ENCODE data around the gene PRDM16.
"Not testable (repeated sequence)": the region's sequence is repeated elsewhere in the genome, so short reads cannot be mapped to it uniquely, and the experiment has no call there.

Gene PRDM16

DNA sequence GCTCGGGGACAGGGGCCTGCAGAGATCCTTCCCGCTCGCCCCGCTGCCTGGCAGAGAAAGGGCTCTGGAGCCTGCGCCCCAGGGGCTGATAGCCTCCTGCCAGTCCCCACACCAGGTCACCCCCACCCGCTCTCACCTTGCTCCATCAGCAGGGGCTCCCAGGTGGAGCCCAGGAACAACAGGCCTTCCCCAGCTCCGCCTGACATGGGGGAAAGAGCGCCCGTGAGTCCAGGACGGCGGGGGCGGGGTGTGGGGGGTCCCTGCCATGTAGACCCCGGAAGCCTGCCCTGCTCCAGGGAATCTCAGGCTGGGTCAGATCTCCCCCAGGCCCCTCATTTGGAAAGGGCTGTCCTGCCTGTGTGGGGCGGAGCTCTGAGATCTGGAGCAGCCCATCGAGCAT is 166.5 kb downstream of the PRDM16 start:
- no peak for DNase-seq

DNA sequence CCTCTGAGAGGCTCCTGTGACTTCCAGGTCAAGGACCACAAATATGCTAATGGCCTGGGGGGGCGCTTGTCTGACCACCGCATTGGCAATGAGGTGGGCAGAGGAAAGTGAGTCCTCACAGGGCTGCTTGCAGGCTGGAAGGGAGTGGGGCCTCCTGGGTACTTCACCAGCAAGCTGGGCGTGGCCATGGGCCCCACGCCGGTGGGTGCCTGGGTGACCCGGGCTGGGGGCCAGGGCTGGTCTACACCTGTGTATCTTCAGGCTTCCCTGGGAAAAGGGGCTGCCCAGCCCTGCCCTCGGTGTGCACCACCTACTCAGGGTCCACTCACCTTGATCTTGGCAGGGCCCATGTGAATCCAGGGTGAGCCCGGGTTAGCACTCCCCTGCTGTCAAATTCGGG is 167.4 kb downstream of the PRDM16 start:
- DNase-seq: no peak

DNA sequence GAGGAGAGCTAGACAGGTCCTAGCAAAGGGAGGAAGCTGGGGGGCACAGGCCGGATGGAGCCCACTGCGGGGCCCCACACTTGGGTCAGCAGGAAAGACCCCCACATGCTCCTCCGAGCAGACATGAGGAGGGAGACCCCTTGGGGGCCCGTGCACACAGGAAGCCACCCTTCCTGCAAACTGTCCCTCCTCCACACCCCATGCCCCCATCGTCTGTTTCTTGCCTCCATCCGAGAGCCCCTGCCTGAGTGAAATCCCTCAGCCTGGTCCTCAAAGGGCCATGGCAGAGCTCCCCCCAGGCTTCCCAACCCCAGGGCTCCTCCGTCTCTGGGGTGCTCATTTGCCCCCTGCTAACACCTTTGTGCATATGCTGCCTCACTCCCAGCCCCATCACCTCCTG is 168.0 kb downstream of the PRDM16 start:
- no peak for DNase-seq

DNA sequence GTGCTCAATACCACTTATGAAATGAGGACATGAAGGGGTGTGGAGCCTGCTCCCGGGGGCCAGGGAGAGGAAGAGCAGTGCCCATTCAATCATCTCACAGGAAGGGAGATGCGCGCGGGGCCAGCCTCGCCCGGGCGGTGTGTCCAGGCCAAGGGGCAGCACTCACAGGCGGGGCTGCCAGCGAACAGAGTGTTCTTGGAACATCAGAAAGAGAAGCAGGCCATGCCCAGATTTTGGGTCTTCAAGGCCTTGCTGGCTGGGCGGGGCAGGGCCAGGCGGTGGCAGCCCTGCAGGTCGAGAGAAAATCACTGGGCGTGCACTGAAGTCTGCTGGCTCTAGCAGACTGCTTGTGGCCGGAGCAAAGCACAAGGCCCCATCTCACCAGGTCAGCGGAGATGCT is 168.6 kb downstream of the PRDM16 start:
- DNase-seq: no peak

DNA sequence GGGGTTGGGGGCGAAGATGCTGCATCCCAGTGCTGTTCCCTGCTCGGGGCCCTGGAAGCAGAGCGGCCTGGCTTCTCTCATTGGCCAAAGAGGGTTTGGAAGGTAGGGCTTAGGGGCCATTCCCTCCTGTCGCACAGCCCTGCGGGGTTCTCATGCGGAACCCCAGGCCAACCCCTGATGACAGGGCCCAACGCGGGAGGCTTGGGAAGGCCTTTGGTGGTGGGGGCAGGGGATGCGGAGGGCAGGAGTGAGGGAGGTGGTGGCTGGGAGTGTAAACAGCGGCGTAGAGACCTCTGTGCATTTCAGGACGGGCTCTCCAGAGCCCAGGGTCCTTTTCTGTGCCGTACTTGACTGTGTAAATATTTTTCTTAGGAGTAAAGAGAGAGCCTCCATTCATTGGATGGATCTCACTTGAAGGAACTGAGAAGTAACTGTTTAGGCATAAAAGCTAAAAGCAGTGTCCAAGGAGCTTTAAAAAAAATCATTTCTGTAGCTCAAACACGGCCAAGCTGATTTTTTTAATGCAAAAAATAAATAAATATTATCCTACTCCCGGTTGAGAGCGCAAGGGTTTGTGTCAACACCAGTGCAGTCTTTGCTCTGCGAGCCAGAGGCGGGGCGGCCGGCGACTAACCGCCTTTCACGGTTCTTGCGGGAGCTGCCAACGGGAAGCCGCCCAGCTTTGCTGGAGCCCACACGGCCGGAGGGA is 169.1 kb downstream of the PRDM16 start:
- DNase-seq: no peak

DNA sequence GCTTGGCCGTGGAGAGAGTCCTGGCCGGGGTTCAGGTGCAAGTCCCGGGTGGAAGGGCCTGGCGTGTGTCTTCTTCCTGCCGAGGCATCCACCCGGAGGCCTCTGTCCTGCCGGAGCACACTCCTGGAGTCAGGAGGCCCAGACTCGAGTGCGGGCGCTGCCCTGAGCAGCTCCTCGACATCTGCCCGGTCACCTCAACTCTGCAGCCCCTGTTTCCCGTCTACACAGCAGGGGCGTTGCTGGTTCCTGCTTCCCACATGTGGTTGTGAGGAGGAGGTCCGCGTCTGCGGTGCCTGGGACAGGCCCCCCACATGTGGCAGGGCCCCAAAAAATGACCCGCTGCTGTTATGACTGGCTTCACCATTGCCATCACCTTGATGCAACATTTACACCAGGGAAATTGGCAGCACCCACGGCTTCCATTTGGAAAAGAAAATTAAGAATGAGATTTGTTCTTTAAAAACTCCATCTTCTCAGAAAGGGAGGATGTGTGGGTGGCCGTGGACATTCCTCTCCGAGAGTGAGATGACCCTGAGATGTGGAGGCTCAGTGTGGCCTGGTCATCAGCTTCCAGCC is 169.8 kb downstream of the PRDM16 start:
- DNase-seq: no peak

DNA sequence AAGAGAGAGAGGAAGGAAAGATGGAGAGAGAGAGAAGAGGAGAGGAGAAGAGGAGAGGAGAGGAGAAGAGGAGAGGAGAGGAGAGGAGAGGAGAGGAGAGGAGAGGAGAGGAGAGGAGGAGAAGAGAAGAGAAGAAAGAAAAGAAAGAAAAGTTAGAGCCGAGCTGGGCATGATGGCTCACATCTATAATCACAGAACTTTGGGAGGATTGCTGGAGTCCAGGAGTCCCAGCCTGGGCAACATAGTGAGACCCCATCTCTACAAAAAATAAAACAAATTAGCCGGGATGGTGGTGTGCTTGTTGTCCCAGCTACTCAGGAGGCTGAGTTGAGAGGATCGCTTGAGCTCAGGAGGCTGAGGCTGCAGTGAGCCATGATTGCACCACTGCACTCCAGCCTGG is 171.0 kb downstream of the PRDM16 start:
- not testable (repeated sequence) for DNase-seq

DNA sequence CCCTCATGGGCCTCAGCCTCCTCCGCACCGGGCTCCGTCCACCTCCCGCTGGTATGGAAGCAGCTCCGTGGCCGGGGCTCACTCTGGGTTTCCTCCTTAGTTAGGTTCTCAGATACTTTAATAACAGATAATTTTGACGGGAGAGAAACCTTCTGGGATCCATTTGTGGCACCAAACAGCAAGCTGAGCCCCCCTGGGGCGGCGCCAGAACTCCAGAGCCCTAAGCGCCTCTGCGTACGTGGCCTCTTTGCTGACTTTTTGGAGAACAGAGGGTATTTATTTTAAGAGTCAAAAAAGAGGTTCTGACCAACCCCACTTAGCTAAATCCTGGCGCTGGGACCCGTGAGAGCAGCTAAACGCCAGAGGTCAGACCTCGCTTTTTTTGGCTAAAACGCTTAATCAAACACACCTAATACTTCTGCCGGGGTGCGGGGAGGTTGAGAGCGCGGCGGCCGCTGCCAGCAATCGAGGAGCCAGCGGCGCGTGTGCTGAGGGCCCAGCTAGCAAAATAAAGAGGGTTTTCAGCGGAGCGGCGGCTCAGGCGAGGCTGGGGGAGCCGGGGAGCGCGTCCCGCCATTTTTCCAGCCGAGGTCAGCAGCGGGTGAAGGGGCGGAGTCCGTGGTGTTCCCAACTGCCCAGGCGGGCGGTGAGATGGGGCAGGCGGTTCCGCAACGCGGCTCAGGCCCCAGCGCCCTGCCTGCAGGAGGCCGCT is 171.7 kb downstream of the PRDM16 start:
- DNase-seq: no peak

DNA sequence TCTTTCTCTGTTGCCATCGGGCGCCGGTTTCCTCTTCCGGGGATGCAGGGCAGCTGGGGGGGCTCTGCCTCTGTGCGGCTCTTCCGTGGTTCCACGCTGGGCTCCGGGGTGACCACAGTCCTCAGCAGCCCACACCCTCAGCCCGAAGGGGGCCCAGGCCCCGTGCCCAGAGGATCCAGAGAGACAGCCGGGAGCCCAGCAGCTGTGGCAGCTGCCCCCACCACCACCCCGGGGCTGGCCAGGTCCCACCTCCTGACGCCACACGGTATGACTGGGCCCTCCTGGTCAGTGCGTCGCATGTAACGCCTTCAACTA is 172.2 kb downstream of the PRDM16 start:
- DNase-seq: no peak

DNA sequence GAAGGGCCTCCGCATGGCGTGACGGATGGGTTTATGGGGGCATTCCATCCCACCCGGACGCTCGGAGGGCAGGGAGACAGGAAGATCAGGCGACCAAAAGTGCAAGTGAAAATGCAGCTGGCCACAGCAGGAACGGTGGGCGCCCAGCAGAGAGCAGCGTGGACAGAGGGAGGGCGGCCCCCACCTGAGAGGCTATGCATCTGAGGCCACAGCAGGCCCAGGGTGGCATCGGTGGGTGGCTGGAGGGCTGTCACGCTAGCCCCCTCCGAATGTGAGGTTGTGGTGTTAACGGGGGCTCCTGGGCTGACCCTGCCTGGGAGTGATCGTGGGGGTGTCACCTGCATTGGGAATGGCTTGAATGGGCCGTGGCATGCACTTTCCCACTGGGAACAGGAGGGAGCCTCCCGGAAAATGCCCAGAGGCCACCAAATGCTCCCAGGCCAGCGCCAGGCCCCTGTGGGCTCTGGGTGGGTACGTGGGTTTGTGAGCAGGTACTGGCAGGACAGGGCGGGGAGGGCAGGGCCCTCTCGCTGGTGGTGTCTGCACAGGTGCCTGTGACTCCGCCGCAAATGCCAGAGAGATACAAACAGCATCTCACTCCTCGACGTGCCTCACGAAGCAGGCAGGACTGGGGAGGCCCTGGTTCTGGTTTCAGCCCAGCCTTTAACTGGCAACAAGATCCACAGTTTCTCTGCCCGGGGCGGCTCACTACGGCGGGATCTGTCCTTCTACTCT is 172.8 kb downstream of the PRDM16 start:
- DNase-seq: no peak

DNA sequence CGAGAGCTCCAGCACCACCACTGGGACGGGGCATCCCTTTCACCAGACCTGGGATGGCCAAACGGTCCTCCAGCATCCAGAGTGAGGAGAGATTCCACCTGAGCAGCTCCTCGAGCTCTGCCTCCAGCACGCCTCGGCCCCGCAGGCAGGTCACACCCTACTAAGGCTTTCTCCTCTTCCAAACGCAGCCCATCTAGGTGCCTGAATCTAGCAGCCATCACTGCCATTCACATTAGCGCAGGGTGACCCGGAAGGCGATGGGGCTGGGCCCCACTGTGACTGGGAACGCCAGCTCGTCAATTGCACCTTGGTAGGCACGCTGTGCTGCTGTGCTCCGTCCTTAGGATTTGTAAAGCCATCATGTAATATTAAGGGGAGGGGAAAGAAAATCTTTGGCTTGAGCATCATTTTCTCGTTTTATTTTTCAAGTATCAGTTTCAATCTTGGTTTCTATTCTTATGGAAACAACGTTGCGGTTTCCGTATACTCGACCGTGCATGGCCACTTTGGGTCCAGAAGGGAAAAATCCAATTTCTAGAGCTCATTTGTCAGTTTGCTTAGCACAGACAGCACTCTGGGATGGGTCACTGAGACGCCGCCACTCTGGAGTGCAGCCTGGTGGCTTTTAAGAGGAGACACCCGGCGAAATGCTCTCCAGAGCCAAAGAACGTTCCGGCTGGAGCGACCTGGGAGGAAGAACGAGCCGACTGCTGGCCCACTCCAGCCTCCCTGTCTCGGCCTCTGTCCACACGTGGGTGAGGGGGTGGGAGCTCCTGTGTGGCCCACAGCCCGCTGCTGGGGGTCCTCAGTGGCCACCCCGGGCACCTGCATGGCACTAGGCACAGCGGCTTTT is 173.6 kb downstream of the PRDM16 start:
- no peak for DNase-seq

DNA sequence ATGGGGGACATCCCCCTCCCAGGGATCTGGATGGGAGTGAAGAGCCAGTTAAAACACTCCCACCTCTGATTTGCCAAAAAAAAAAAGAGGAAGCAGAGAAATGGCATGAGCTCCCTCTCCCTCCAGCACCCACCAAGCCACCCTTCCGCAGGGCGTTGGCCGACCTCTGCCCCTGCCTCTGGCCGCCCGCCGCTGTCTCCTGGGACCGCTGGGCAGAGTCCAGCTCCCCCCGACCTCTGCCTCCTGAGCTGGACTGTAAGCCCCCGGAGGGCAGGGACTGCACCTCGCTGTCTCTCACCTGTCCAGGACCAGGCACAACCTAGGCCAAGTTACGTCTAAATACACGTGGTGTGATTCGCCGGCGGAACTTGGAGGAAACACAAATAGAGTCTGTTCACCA is 174.3 kb downstream of the PRDM16 start:
- no peak for DNase-seq

DNA sequence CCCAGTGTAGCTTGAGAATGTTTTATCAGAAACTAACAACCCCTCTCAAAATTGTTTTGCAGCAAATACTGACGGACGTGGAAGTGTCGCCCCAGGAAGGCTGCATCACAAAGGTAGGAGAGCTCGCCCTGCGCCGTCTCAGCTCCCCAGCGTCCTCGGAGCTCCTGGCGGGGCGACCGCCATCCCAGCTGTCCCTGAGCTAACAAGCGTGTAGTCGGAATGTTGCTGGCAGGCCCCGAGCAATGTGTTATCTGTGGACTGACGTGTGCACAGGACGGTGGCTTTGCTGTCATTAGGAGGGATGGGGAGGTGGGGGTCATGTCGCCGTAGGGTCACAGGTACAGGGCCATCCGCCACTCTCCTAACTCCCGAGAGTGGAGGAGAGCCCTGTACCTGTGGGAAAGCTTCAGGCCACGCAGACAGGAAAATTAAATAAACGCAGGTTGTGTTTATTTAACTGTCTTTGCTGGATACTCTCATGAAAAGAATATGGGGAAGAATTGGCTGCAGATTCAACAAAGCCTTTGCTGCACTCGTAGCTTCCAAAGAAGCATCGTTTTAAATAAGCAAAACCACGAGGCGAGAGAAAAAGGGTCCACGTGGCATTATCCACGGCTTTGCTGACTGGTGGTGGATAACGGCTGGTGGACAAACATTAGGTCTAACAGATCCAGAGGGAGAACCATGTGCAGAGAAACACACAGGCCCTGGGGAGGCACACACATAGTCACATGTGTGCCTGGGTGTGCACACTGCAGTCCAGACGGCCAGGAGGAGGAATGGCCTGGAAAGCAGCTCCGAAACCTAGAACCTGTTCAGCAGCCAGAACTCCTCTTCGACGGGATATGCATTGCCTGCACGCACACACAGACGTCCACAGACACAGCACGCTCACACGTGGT is 175.3 kb downstream of the PRDM16 start:
- DNase-seq: no peak

DNA sequence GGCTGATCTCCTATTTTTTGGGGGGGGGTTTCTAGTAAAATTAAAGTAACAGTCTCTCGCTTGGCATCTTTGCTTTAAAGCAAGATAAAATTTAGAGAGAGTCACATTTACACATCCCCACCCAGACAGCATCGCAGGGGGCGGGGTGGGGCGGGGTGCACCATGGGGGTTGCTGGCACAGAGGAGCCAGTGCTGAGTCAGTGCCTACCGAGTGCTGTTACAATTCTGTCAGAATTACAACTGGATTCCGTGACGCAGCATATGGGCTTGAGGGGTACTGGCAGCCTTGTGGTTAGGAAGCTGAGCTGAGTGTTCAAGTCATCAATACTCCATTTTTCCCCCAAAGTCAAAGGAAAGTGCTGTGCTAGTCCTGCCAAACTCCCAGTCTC is 175.9 kb downstream of the PRDM16 start:
- no peak for DNase-seq

DNA sequence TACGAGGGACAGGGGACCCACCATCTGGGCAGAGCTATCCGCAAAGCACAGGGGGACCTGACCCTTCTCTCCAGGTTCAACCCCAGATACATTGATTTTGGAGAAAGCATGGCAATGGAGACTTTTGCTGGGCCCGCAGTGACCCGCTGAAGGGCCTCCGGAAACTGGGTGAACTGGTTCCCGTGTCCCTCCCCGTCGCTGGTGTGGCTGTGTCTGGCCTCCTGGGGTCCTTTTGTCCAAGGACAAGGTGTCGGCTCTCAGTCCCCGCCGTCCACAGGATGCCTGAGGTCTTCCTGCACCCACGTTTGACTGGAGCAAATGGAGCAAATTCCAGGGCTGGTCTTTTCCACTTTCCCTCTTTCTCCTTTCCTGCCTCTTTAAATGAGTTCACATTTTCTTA is 176.3 kb downstream of the PRDM16 start:
- no peak for DNase-seq

DNA sequence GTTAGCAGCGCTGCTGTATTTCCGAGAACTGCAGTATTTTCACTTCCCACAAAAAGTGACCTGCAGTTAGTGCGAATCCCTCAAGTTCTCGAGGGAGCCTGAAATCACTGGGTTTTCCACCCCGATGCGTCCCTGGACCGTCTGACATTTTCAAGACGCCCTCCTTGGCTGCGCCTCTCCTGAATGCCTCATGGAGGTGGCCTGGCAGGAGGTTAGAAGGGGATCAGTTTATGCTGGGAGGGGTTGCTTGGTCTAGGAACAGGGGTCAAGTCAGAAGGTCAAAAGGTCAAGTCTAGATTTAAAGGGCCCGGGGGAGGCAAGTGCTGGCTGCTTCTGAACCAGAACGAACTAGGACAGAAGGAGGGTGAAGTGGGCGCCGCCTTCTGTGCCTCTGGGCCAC is 176.8 kb downstream of the PRDM16 start:
- DNase-seq: no peak

DNA sequence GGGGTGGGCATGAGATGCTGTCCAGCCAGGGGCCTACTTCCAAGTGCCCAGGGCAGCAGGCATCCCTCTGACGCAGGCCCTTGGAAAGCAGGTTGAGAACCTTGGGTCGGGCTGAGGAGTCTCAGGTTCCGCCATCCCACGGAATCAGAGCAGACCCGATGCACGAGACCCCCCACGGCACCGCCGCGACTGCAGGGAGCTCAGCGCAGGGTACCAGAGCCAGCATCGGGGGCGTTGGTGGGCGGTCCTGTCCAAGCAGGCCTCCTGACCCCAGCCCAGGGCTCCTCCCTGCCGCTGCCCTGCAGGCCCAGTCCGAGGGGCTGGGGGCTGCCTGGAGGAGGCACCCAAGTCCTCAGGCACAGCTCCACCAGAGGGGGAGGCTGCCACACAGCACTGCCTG is 177.2 kb downstream of the PRDM16 start:
- no peak for DNase-seq

DNA sequence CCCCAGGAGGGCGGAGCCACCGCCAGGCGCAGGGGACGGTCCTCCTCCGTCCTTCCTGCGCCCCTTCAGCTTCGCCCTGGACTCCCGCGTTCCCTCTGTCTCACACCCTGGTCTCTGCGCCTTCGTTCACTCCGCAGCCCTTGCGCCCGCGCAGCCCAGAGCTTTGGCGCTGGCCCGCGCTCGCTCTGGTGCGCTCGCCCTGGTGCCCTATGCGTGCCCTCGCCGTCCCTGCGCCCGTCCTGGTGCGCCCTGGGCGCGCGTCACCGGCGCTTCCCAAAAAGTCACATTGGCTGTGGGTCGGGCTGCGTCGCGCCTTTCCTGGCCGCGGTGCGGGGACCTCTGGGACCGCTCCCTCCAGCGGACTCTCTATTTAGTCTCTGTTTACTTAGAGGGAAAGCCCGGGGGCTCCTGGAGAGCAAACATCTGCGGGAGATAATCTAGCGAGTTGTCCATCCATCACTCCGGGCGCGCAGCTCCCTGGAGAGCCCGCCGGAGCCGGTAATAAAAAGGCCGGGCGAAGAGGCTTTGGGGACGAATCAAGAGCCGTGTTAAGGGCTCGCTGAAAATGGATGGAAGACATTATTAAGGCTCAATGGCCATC is 178.6 kb downstream of the PRDM16 start:
- DNase-seq: no peak

DNA sequence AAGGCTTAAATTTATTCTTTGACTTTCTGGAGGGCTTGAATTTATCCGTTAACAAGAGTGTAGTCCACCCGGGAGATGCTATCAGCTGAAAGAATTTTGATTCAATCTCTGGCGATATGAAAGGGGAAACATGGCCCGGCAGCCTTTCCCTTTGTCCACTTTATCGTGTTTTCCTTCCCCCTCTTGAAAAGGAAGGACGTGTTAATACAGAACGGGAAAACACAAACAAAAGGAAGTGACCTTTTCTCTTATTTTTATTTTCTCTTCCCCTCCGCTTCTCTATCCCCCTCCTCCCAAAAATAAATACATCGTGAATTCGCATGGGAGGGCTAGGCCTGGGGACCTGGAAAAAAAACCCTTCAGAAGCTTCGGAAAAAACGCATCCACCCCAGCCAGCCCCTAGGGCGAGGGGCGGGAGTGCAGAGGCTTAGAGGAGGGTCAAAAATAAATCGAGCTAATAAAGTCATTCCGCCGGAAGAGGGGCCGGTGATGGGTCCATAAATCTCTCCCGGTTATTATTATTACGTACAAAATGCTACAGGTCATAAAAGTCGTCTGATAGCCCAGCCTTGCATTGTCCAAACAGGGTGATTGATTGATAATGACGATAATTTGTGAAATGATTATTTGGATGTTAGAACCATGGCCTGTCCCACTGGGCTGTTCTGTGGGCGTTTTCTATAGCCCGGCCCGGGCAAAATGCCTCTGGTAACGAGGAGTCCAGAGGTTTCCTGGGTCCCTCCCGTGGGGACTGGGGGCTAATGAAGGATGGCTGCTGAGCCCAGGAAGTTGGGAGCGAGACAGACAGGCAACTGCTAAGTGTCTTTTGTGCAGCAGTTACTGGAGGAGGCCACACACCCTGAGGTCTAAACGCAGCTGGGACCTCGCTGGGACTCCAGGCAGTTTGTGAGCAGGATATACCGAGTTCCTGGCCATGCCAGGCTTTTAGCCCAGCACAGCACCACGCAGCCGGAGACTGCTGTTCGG is 179.4 kb downstream of the PRDM16 start:
- no peak for DNase-seq

DNA sequence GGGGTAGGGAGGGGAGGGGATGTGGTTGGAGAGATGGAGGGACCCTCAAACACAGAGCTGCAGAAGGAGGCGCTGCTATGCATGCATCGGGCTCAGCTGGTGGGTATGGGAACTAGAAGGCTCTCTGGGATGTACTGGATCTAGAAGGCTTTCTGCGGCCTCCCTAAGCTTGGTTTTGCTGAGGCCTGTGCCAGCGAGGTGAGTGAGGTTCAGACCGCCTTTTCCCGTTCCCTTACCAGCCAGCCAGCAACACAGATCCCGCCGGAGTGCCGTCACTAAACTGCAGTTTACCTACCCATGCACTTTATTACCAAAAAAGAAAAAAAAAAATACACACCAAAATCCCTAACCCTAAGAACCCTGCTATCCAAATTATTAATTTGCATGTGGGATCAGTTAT is 180.2 kb downstream of the PRDM16 start:
- DNase-seq: no peak
